Activated naive CD4-positive, alpha-beta T cell treated with anti-CD3 and anti-CD28 coated beads, Interleukin-2, amount 50 U/mL, for 16 hours (primary cell): ENCODE data around the gene SART3.
A peak's percentile ranks its signal among the peaks of the same experiment; 100 is the strongest.

Experiments
- DNase-seq: peaks from one replicate; pipeline ENCODE4 v3.0.0-alpha.2; 2020

The SART3 gene

GRCh38 chr12:108560752-108561719 lies at the start of gene SART3:
SART3 (minus strand) TSS chr12:108561173; CDS start chr12:108561154, 19 bp downstream.
- DNase-seq = peak; percentile 85

DNA sequence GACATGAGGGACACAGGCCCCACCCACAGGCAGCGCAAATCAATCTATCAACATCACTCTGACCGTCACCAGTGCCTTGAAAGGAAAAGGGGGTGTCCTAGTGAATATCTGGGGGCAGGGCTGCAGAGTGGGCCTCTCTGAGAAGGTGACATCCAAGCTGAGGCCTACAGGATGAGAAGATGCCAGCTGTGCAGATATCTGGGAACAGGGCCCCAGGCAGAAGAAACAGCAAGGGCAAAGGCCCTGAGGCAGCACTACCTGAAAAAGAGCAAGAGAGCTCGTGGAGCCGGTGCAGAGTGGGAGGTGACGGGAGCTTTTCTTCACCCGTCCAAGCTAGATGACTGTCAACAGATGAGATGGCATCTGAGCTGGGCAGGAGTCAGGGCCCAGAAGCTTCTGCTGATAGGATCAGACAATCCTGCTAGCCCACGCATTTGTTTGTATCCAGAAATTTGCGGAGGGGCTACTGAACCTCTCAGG lies 49.4 kb upstream of the SART3 start:
- no peak for DNase-seq

GRCh38 chr12:108609537-108610335 lies 48.8 kb upstream of the SART3 start:
- DNase-seq = no peak

- DNase-seq = no peak
Measured at GRCh38 chr12:108608616-108609015, 47.6 kb upstream of the SART3 start.

DNA sequence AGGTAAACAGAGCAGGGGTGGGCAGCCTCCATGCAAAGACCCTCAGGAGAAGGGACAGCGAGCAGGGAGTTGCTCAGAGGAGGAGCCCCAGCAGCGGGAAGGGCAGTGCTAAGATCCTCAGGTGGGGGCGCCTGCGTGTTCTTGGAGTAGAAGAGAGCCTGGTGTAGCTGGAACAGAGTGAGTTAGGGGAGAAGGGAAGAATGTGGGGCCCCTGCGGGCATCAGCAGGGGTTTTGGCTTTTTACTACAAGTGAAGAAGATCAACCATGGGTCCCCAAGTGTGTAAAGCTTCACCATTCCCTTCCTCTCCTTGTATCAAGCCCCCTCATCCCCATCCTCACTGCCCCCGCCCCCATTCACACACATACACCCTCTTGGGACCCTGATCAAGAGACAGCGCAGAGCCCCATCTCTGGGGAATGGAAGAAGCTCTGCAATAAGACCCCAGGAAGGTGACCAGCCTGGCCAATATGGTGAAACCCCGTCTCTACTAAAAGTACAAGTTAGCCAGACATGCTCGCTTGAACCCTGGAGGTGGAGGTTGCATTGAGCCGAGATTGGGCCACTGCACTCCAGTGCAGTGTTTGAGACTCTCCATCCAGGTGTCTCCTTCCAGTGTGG lies 47.1 kb upstream of the SART3 start:
- no peak for DNase-seq

GRCh38 chr12:108606492-108606891 lies 45.5 kb upstream of the SART3 start:
- no peak for DNase-seq

- DNase-seq = no peak
Measured at GRCh38 chr12:108605690-108606406, 44.9 kb upstream of the SART3 start.

- no peak for DNase-seq
Measured at GRCh38 chr12:108605000-108605689, 44.2 kb upstream of the SART3 start.

DNA sequence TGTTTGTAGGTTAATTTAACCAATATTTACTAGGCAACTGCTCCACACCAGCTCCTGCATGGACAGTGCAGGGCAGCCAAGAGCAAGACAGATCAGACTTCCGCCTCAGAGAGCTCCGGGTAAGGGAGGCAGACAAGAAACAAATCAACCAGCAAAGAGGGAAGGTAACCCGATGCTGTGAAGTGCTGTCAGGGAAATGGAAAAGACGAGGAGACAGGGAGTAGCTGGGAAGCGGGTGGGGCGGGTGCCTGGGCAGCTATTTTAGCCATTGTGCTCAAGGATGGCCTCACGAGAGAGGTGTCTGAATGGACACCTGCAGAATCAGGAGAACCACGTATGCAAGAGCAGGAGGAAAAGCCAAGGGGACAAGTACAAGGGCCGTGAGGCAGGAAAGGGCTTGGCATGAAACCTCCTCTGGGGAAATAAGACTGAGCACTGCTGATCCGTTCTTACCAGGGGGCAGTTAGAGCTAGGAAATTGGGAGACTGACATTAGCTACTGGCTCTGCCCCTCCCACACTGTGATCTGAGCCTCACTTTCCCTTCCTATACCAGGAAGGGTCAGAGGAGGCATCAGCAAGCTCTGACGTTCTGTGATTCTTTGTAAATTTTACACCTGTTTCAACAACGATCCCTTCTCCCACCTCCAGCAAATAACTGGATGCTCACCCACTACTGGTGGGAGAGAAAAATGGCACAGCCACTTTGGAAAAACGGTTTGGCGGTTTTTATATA lies 43.4 kb upstream of the SART3 start:
- DNase-seq = no peak

- DNase-seq = no peak
Measured at GRCh38 chr12:108603743-108604142, 42.8 kb upstream of the SART3 start.

DNA sequence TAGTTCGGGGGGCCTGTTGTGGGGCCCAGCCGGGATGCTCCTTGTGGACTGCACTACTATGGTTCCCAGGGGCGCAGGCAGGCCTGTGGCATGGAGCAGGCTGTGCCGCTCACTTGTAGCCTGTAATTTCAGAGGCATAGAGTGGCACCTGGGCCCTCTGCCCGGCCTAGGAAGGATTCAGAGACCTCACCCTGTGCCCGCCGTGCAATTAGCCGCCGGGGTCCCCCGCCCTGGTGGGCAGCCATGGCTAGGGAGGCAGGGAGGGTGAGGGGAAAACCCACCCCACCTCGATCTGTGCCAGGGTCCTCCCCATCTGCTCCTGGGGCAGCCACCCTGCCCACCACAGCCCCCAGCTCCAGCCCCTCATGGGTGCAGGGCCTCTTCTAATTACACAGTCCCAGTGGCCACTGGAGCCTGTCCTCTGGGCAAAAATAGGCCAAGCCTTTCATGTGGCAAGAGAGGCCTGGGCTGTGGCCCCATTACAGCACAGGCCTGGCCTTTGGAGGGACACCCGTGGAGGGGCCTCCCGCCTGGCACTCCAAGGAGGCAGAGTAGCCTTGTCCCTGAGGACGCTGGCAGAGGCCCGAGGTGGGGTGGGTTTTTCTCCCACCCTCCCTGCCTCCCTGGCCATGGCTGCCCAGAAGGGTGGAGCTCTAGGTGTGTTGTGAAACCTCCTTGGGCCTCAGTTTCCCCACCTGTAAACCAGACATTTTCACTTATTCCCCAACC lies 42.2 kb upstream of the SART3 start:
- no peak for DNase-seq

DNA sequence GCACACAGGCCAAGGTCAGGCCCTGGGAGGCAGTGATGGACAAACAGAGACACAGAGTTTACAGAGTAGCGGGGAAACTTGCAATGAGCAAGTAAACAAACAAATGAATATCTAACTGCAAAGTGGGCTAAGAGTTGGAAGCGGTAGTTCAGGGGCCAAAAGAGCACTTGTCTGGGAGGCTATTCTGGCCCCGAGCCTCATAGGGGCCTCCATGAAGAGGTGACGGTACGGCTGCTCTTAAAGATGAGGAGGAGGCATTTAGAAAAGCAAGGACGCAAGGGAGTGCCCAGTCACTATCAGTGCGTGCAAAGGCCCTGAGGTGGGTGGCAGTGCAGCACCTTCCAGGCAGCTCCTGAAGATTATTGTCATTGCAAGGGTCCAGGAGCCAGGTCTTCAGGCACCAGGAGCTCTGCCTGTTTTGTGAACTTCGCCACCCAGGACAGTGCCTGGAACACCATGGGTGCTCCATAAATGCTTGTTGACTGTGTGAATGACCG lies 41.3 kb upstream of the SART3 start:
- no peak for DNase-seq

- DNase-seq = no peak
Measured at GRCh38 chr12:108600702-108601007, 39.7 kb upstream of the SART3 start.

- no peak for DNase-seq
Measured at GRCh38 chr12:108599948-108600701, 39.2 kb upstream of the SART3 start.

- no peak for DNase-seq
Measured at GRCh38 chr12:108599541-108599940, 38.6 kb upstream of the SART3 start.

- DNase-seq = no peak
Measured at GRCh38 chr12:108598553-108599250, 37.7 kb upstream of the SART3 start.

DNA sequence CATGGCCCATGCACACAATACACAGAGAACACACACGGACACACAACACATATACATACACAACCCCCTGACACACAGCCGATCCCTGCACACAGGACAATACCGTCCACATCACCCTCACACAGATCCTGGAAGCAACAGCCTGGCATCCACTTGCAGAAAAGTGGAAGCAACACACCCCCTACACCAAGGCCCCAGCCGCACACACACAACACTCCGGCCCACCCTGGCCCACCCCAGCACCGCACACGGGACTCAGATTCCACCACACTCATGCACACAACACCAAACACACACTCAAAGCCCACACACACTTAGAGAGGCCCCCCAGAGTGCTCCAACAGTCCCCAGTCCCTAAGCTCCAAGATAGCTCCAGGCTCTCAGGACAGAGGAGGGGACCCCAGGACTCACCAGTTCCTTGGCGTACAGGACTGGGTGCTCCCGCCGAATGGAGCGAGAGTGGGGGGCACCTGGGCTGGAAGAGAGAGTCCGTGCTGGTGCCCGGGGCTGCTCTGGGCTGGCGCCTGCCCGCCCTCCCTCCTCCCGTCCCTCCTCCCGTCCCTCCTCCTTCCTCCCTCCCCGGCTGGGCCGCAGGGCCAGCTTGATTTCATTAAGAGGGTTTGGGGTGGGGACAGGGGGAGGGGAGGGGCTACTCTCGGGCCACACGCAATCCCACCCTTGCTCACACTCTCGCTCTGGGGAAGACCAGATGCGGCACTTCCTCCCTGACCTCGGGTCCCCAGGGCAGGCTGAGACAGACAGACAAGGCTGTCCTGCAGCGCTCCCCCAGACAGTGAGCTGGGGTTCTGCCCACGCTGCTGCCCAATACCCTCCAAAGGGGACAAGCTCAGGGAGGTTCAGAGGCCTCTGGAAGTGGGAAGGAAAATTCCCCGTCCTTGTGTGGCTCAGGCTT lies 36.8 kb upstream of the SART3 start, which contains the start of gene TMEM119:
Gene TMEM119, minus strand, starts transcription at position 526 of the 913 bp plus-strand sequence. CDS start 5,701 bp downstream, outside the sequence.
- DNase-seq = no peak
